Body of pancreas (tissue), 4 donors: ENCODE measurements around the gene NTPCR.

ENCODE experiments used
- CTCF ChIP-seq, 7 experiments: fragments of 450-650 bp in 4 of 7; fragments of 200-600 bp in 3 of 7; sonication (generic) in 3 of 7; IDR thresholded peaks; one replicate each; pipeline ENCODE4 v1.5.1; 2016 to 2019; ENCODE audit warnings: antibody characterized with exemption in 7 of 7
- POLR2A ChIP-seq, 3 donors: fragments of 450-650 bp; IDR thresholded peaks; one replicate each; pipeline ENCODE4 v1.6.1; 2016; ENCODE audit warnings: antibody characterized with exemption in 3 of 3, mild to moderate bottlenecking in 2 of 3

GRCh38 chr1:233016798-233017197, 66.4 kb downstream of the NTPCR start:
- TF ChIP-seq CTCF (IDR thresholded peaks at IDR 0.05) (no peak), POLR2A (IDR thresholded peaks at IDR 0.05) (no peak)
